HG03060 (cell line): Measurements from ENCODE around the gene NACC2.

Experiments used
- ATAC-seq: cut with Tn5 transposase; IDR thresholded peaks from one replicate; pipeline ENCODE4 v1.9.1; 2021; ENCODE audit warnings: low read depth, moderate number of reproducible peaks; ENCODE audit not compliant: unreplicated experiment

Gene NACC2

DNA sequence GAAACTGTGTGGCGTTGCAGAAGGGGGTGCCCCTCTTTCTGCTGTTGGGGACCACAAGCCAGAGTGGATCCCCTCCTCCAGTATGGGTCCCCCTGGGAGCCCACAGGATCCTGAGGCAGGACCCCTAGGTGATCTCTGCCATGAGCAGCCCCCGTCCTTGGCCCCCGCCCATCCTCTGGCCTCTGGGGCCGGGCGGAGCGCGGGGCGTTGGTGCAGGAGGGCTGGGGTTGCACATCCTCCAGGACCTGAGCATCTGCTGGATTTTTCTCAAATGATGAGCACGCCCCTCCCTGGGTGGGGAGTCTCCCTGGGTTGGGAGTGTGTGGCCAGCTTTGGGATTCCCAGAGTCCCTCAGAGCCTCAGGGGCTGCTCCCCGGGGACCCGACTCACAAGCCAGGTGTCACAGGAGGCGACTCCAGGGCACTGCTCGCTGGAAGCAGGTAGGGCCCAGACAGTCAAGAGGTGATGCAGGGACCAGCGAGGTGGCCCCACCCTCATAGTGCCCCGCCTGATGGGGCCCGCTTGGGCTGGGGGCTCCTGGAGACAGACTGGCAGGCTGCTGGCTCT is 107.2 kb downstream of the NACC2 start:
- ATAC-seq: no peak

- no peak for ATAC-seq
These were observed 108.5 kb downstream of the NACC2 start for GRCh38 chr9:135986605-135987004.

GRCh38 chr9:135985889-135986288 is 109.2 kb downstream of the NACC2 start:
- no peak for ATAC-seq

GRCh38 chr9:135985459-135985774 is 109.7 kb downstream of the NACC2 start:
- no peak for ATAC-seq

GRCh38 chr9:135984072-135984710 is 110.9 kb downstream of the NACC2 start:
- ATAC-seq: no peak

DNA sequence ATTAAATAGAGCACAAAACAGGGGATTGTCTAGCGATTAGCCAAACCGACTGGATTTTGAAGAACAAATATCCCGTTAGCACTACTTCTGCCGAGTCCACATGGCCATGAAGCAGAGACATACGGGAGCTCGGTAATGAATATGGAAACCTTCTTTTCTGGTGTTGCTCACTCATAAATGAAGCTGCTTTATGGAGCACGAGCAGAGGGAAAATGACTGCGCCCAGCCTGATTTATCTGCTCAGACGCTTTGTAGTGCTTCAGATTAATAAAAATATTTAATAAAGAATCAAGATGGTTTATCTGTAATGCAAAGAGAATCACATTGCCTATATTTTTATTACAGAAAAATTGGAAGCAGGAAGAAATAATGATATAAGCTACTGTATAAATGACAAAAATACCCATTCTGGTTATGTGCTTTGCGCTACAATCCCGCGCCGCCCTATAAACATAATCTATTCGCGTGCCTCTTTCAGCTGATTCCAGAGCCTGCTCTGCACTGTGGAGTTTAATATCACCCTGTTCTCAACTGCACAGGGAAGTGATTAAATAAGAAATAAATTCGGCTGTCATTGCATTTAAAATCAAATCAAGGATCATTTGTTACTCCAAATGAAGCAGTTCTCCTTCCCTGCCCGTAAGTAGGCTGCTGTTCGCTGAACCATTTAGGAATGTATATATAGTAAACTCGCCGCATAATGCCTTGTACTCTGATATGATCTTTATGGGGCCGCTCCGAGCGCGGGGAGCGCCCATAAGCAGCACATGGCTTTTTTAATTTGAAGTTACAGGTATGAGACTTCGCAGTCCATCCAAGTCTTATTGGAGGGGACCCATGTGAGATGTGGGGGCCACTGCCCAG is 111.6 kb downstream of the NACC2 start:
- ATAC-seq: no peak

DNA sequence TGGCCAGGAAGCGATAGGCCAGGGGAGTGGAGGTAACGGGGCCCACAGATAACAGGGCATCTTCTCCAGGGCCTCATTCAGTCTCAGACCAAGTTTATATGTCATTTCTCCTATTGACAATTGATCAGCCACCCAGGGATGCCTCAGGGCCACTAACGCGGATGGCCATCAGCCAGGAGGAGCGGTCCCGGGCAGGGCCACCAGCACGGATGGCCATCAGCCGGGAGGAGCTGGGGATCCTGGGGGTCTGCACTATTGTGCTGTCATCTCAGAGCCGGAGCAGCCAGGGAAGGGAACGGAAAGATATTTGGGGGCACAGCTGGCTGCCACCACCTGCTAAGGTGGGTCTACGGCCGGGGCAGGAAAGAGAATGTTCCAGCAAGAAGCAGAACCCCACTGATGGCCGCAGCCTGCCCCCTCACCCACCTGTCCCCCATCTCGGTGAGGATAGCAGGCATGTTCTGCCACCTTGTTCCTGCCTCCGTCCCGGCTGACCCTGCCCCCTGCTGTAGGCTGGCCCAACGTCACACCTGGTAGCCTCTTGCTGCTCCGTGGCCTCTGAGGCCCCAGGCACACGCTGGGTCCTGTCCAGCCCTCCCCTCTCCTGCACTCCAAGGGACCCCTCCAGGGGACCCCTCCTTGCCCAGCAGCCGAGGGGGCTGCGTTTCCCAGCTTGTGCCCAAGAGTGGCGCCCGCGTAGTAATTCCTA is 112.4 kb downstream of the NACC2 start:
- no peak for ATAC-seq

- no peak for ATAC-seq
These were observed 114.0 kb downstream of the NACC2 start for GRCh38 chr9:135980926-135981630.

- ATAC-seq: no peak
These were observed 115.4 kb downstream of the NACC2 start for GRCh38 chr9:135979547-135980166.

DNA sequence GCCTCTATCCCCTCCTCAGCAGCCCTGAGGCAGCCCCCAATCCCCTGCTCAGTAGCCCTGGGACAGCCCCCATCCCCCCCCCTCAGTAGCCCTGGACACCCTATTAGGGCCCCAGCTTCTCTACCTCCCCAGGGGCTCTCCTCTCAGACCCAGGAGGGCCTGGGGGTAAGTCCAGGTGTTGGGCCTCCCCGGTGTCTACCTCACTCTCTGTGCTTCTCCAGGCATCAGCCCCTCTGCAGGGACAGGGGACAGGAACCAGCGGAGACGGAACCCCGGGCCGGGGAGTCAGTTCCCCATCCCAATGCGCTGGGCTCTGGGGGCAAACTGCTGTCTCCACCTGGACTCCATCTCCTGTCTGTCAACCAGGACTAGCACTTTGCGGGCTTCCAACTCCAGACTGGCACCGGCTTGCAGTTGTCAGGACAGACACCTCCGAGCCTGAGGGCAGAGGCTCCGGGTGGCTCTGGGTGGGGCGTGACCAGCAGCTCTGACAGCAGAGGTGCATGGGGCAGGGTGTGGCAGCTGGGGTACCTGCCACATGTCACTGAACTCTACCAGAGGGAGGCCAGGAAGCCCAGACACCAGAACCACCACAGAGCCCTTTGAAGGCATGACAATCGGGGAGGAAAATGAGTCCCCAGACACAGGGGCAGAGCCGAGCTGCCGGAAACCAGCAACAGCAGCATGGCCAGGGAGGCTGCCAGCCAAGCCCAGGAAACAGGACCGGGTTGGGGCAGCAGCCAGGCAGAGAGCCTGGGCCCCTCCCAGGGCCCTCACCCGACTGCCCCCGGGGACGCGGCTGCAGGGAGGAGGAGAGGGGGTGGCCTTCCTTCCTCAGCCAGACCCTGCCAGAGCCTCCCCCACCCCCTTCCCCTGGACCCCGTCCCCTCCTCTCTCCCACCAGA is 116.2 kb downstream of the NACC2 start:
- ATAC-seq: no peak

GRCh38 chr9:135976944-135977343 is 118.1 kb downstream of the NACC2 start:
- no peak for ATAC-seq

GRCh38 chr9:135976531-135976930 is 118.6 kb downstream of the NACC2 start:
- no peak for ATAC-seq

DNA sequence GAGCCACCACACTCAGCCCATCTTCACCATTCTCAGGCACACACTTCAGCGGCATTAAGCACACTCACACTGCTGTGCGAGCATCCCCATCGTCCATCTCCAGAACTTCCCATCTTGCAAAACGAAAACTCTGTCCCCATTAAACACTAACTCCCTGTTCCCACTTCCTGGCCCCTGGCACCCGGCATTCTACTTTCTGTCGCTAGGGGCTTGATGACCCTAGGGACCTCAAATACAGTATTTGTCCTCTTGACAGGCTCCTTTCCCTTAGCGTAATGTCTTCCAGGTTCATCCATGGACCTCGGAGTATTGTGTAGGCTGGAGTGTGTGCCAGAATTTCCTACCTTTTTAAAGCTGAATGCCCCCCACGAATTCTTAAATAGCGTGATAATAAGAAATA is 119.3 kb downstream of the NACC2 start:
- no peak for ATAC-seq

- no peak for ATAC-seq
These were observed 120.9 kb downstream of the NACC2 start for GRCh38 chr9:135974220-135974573.

- no peak for ATAC-seq
These were observed 121.5 kb downstream of the NACC2 start for GRCh38 chr9:135973277-135974219.

- no peak for ATAC-seq
These were observed 123.2 kb downstream of the NACC2 start for GRCh38 chr9:135971892-135972291.

DNA sequence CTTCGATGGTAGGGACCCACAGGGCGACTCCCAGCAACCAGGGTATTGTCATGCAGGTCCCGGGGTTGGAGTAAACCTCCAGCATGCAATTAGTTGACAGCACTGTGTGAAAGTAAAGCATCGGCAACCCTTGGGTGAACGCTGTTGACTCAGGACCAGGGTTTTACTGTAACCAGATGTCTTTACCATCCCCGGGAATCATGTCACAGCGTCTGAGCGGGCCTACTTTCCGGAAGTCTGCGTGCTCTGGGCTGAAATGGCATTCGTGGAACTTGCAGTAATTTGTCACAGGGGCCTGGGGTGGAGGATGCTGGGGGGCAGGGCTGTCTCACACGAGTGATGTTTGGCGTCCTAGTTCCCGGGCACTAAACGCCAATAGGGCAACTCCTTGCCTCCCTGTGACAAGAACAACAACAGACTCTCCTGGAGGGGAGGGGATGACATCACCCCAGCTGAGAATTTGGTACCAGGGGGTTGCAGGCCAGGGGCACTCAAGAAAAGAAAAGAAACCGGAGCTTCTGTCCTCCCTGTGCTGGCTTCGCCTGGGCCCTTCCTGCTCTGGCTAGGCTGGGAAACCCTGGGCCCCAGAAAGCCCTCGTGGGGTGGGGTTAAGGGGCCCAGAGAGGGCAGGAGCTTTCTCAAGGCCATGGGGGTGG is 123.8 kb downstream of the NACC2 start:
- no peak for ATAC-seq
